ENCODE results near the gene NME1.
"Not testable (repeated sequence)": the region's sequence is repeated elsewhere in the genome, so short reads cannot be mapped to it uniquely, and the experiment has no call there.

The NME1 gene

GRCh38 chr17:51135956-51136355 is 17.4 kb upstream of the NME1 start:
- no peak for DNase-seq
- in situ Hi-C loops (cut with HindIII; ENCODE audit: low pct_ligation_motif_present, low pct_unique_long_range_greater_than_20kb, low sequenced_read_pairs): no loop called here

DNA sequence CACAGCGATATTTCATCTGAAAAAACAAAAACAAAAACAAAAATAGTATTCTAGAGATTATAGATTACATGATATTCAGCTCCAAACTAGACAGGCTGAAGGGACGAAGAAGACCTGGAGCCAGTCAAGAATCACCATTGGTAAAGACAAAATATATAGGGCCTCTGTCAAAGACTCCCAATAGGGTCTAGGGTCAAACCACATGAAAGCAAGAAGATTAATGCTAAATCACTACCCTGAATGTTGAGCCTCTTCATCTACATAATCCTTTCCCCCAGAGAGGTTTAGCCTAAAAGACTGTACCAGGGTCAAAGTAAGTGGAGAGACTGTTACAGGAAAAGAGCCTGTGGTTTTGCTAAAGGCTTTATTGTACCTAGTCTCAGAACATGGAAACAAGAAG is 10.8 kb upstream of the NME1 start:
- DNase-seq: no peak

DNA sequence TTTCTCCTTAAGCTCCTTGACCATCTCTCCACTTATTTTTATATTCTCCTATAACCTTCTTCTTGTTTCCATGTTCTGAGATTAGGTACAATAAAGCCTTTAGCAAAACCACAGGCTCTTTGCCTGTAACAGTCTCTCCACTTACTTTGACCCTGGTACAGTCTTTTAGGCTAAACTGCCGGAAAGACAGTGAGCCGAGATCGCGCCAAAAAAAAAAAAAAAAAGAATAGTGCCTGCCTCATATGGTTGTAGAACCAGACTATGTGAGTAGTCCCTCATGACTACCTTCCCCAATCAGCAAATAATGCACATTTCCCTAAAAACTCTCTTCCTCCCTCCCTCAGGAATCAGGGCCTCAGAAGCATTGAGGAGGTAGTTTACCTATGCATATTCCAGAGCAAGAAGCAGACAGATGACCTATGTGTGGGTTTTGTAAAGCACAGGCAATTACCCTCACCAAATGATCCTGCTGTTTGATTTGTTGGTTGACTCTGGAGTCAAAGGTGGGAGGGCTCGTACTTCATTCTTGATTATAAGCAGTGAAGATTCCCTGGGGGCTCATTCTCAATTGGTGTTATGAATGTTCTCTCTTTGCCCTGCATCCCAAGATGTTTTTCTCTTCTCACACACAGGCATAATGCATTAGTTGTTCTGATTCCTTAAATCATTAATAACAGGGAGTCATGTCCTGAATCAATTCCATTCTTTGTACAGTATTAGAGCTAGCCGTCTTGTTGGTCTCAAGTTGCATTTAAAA is 8.9 kb upstream of the NME1 start:
- in situ Hi-C loops (cut with HindIII; ENCODE audit: low pct_ligation_motif_present, low pct_unique_long_range_greater_than_20kb, low sequenced_read_pairs): no loop called here
- DNase-seq: no peak

More for the DNA sequence above, 10.8 kb upstream of the NME1 start:
- in situ Hi-C loops (cut with HindIII; ENCODE audit: low pct_ligation_motif_present, low pct_unique_long_range_greater_than_20kb, low sequenced_read_pairs): no loop called here

DNA sequence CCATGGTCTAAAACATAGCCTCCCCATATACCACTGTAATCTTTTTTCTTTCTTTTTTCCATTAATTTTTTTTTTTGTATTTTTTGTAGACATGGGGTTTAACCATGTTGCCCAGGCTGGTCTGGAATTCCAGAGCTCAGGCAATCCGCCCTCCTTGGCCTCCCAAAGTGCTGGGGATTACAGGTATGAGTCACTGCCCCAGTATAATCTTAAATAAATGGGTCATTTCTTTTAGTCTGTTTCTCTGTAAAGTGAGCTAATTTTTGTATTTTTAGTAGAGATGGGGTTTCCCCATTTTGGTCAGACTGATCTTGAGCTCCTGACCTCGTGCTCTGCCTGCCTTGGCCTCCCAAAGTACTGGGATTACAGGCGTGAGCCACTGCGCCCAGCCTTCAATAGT is 5.7 kb upstream of the NME1 start:
- in situ Hi-C loops (cut with HindIII; ENCODE audit: low pct_ligation_motif_present, low pct_unique_long_range_greater_than_20kb, low sequenced_read_pairs): no loop called here
- no peak for DNase-seq

- in situ Hi-C loops (cut with HindIII; ENCODE audit: low pct_ligation_motif_present, low pct_unique_long_range_greater_than_20kb, low sequenced_read_pairs): no loop called here
- no peak for DNase-seq
Observed at GRCh38 chr17:51149163-51149562, 4.2 kb upstream of the NME1 start.

DNA sequence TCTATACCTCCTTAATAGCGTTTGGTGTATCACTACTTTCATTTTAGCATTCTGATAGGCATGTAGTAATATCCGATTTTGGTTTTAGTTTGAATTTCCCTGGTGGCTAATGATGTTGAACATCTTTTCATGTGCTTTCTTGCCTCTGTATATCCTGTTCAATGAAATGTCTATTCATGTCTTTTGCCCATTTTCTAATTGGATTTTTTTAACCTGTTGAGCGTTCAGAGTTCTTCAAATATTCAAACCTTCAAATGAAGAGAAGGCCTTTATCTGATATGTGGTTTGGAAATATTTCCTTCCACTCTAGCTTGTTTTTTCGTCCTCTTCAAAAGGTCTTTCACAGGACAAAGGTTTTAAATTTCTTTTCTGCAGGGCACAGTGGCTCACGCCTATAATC is 2.4 kb upstream of the NME1 start:
- in situ Hi-C loops (cut with HindIII; ENCODE audit: low pct_ligation_motif_present, low pct_unique_long_range_greater_than_20kb, low sequenced_read_pairs): no loop called here

GRCh38 chr17:51152766-51153209 is 571 bp upstream of the NME1 start:
- in situ Hi-C loops (cut with HindIII; ENCODE audit: low pct_ligation_motif_present, low pct_unique_long_range_greater_than_20kb, low sequenced_read_pairs): no loop called here
- peak; percentile 49 for DNase-seq

More for the DNA sequence above, 2.4 kb upstream of the NME1 start:
- DNase-seq: no peak

- in situ Hi-C loops (cut with HindIII; ENCODE audit: low pct_ligation_motif_present, low pct_unique_long_range_greater_than_20kb, low sequenced_read_pairs): no loop called here
Observed at GRCh38 chr17:51154176-51154575, 817 bp downstream of the NME1 start.

DNA sequence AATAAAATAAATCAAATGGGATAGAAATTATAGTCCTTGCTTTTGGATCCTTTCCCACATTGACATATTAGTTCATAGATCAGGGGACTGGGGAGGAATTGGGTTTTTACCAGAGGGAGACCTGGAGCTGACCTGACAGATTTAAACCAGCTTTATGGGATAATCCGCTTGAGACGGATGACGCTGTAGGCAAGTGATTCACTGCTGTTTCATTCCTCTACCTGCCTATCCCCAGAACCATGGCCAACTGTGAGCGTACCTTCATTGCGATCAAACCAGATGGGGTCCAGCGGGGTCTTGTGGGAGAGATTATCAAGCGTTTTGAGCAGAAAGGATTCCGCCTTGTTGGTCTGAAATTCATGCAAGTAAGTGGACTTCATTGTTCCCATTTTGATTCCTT is 2.1 kb downstream of the NME1 start:
- in situ Hi-C loops (cut with HindIII; ENCODE audit: low pct_ligation_motif_present, low pct_unique_long_range_greater_than_20kb, low sequenced_read_pairs): no loop called here
- no peak for DNase-seq

More at GRCh38 chr17:51154176-51154575, 817 bp downstream of the NME1 start:
- DNase-seq: no peak

- no peak for DNase-seq
- in situ Hi-C loops (cut with HindIII; ENCODE audit: low pct_ligation_motif_present, low pct_unique_long_range_greater_than_20kb, low sequenced_read_pairs): no loop called here
Observed at GRCh38 chr17:51159604-51160003, 6.2 kb downstream of the NME1 start.

GRCh38 chr17:51161541-51161940 is 8.2 kb downstream of the NME1 start:
- in situ Hi-C loops (cut with HindIII; ENCODE audit: low pct_ligation_motif_present, low pct_unique_long_range_greater_than_20kb, low sequenced_read_pairs): no loop called here
- DNase-seq: no peak

GRCh38 chr17:51164911-51165679 is 11.7 kb downstream of the NME1 start:
- in situ Hi-C loops (cut with HindIII; ENCODE audit: low pct_ligation_motif_present, low pct_unique_long_range_greater_than_20kb, low sequenced_read_pairs): no loop called here
- no peak for DNase-seq

GRCh38 chr17:51165680-51166197 is 12.4 kb downstream of the NME1 start:
- in situ Hi-C loops (cut with HindIII; ENCODE audit: low pct_ligation_motif_present, low pct_unique_long_range_greater_than_20kb, low sequenced_read_pairs): no loop called here
- DNase-seq: peak; percentile 39

GRCh38 chr17:51166198-51166986 is 13.0 kb downstream of the NME1 start, which contains the start of gene NME2:
TSS of gene NME2 (plus strand) at chr17:51166411. CDS start at chr17:51166831, 420 bp downstream.
- DNase-seq: peak; percentile 91
- in situ Hi-C loops (cut with HindIII; ENCODE audit: low pct_ligation_motif_present, low pct_unique_long_range_greater_than_20kb, low sequenced_read_pairs): no loop called here

GRCh38 chr17:51166987-51167931 is 13.9 kb downstream of the NME1 start:
- DNase-seq: peak; percentile 63
- in situ Hi-C loops (cut with HindIII; ENCODE audit: low pct_ligation_motif_present, low pct_unique_long_range_greater_than_20kb, low sequenced_read_pairs): no loop called here

- in situ Hi-C loops (cut with HindIII; ENCODE audit: low pct_ligation_motif_present, low pct_unique_long_range_greater_than_20kb, low sequenced_read_pairs): no loop called here
- DNase-seq: no peak
Observed at GRCh38 chr17:51169340-51169739, 16.0 kb downstream of the NME1 start.

DNA sequence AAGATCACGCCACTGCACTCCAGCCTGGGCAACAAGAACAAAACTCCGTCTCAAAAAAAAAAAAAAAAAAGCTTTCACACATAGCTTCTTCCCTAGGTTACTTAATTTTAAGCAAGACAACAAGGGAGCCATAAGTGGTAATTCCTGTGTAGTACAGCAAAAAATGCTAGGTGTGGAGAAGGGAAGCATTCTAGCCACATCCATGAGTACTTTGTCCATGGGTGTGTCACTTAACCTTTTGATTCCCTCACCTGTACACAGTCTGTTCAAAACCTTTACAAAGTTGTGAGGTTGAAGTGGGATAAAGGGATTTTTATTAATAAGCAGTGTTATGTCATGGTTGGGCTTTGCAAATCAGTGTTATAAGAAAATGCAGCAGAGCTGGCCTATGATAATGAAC is 17.4 kb downstream of the NME1 start:
- in situ Hi-C loops (cut with HindIII; ENCODE audit: low pct_ligation_motif_present, low pct_unique_long_range_greater_than_20kb, low sequenced_read_pairs): no loop called here
- no peak for DNase-seq

DNA sequence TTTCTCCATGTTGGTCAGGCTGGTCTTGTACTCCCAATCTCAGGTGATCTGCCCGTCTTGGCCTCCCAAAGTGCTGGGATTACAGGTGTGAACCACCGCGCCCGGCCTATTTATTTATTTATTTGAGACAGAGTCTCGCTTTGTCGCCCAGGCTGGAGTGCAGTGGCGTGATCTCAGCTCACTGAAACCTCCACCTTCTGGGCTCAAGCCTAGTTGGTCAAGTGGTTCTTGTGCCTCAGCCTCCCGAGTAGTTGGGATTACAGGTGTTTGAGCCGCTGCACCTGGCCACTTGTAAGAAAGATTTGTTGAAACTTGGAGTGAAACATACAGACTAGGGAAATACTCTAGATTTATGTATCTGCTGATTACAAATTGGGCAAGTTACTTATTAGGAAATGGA is 18.7 kb downstream of the NME1 start:
- in situ Hi-C loops (cut with HindIII; ENCODE audit: low pct_ligation_motif_present, low pct_unique_long_range_greater_than_20kb, low sequenced_read_pairs): not testable (repeated sequence)

More for the DNA sequence above, 18.7 kb downstream of the NME1 start:
- not testable (repeated sequence) for DNase-seq

All from ACHN (cell line).